Umbilical cord (tissue), 2 donors: ENCODE results near the gene UTRN. TPM values are rescaled to one million over a fixed set of nuclear protein-coding genes. Genes with fewer than 3 reads are reported as not detected.

Experiments
- DNase-seq: peaks from one replicate; pipeline ENCODE4 v3.0.0-alpha.2; 2015; ENCODE audit warnings: low spot score
- total RNA-seq: library from RNA; depleted of rRNA; stranded (reverse); fragments of >200 nt; gene quantifications from one replicate; pipeline ENCODE4 v1.2.3, GENCODE V29; 2014; ENCODE audit warnings: low replicate concordance; ENCODE audit not compliant: insufficient read depth

Gene UTRN
- total RNA-seq, 1 donor from 2014 or later = 220 TPM

DNA sequence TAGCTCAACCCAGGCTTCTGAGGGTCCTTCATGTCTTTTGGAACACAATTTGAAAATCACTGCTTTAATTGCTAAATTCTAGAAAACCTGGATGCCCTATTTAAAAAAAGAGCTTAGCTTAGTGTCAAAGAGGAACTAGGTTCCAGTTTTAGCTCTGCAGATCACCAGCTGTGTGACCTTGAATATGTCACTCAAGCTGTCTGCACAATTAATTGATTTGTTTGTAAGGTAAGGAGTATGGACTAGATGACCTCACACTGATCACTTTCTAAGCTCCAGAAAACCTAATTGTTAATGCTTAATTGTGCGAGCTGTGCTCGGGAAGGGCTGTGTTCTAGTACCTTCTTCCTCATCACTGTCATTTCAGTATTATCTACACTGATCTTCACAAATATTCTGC, 26.2 kb downstream of the UTRN start:
- DNase-seq = no peak

DNA sequence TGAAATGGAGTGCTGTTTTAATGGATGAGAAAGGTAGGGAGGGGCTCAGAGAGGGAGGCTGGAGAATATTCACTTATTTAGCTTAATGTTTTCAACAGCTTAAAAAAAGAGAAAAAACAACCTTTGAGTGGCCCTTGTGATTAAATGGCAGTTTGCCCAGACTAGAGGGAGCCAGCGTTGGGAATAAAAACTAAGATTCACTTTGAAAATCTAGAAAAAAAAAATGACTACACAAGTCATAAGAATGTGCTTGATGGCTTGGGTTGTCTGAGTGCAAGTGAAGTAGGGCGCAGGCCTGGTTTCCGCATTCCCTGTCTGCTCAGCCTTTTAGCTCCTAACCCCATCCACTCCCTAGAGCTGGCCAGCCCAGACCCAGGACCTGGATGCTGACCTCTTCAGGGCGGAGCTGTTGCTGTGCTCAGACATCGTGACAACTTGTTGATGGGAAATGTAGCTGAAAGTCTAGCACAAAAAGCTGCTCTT, 28.9 kb downstream of the UTRN start:
- peak; percentile 51 for DNase-seq

DNA sequence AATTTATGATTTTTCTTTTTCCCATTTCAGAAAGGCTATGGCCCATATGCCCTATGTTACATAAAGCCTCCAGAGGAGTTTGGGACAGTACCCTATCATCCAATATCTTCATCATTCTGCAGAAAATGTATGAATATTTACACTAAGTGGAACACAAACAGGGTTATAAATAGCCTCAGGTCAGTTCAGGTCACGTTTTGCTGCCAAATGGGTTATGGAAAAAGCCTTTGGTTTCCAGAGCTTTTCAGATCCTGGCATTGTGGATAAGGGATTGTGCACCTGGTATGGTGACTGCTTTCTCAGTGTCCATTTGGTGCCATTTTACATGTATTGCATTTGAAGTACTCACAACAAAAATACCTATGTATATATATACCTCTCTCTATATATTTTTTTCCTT, 29.4 kb downstream of the UTRN start:
- DNase-seq = no peak

DNA sequence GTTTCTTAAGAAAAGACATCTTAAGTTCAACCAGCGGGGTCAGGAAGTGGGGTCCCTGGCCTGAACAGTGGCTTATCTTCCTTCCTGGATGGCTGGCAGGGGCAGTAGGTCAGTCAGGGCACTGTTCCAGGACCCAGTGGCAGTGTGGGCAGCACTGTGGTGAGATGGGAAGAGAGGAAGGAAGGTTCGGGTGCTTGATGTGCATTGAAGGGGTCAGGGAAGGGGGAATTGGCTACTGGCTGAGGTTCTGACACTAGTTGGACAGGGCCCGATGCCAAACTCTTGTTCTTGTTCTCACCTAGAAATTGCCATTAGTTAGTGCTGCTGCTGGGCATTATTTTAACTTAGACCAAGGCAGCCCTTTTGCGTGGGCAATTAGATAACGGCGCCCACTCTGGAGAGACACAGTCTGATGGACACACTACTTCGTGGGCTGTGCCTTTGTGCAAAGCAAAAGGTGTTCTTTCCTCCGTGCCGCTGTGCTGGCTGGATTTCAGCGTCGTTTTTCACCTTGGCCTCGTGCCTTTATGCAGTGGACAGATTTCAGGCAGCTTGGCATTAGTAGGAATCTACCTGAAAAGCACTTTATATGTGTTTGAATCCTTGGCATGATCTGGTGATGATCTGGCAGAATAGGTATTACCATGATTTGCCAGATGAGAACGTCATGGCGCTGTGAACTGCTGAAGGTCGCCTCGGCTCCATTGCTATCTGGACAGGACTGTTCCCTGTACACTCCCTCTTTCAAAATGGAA, 30.3 kb downstream of the UTRN start:
- no peak for DNase-seq

DNA sequence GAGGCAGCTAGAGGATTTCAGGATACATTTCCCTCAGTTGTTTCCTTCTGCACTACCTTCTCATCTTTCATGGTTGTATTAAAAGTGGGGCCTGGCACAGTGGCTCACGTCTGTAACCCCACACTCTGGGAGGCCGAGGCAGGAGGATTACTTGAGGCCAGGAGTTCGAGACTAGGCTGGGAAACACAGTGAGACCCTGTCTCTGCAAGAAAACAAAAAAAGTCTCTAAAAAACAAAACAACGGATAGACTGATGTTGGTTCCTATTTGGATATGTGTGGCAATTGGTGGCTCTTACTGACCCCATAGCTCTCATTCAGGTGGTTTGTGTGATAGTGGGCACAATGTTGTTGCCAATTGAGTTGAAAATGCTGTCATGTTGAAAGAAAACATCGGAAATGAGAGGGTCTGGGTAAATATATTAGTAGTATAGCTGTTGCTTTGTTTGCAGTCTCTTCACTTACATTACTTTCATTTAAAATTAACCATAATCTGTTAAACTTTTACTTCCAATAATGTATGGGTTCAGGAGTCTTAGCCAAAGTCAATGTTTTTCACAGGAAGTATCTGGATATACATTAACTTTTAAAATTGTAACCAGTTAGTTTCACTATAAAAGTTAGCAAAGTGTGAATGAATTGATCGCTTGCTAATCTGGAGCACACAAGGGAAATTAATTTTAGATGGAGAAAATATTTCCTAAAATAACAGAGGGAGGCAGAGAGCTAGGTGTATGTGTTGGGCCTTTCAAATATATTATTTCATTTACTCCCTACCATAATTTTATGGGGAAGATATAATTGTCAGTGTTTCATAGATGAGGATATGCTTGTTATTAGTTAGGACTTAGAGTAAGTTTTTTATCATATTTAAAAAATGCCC, 31.1 kb downstream of the UTRN start:
- DNase-seq = no peak

DNA sequence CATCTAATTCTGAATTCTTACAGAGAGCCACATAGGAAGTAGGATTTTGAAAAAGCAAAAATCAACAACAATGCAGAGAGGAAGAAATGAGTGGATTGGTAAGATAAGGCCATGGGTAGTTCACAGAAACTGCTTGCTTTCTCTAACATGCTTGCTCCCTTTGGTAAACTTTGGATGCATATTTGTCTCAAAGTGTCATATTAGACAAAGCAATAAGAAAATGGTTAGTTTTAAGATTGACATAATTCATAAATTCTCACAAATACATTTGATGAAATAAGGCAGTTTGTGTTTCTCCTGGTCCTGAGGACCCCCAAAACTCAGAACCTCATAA, 31.7 kb downstream of the UTRN start:
- DNase-seq = no peak

DNA sequence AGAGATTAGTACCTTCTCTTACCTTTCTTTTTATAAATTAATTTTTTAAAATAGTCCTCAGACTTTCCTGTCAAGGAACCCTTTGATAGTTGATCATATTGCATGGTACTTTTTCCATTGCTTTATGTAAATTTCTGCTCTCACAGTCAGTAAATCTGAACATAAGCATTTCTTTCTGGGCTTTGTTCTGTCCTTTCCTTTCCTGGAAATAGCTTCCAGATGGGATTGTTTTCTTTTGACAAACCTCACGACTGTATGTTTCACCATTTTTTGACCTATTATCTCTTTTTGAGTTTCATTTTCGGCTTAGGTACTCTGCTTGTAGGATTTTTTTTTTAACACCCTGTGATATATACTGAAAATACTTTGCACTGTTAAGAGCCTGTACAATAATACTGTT, 32.6 kb downstream of the UTRN start:
- DNase-seq = no peak

DNA sequence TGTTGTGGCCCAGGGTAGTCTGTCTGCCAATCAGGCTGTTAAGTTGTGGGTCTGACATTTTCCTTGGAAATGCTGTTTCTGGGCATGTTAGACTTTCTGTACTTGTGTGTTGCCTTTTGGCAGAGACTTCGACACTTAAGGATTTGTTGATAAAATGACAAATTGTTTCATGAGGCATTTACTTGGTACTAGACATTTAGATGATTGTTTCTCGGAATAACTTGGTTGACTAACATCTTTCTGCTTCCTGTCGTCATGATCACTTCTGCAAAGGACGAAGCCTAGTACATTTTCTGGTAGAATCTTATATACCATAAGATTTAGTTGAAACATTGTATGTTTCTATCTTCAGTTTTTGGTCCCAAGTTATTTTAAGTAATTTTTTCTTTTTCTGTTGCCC, 34.1 kb downstream of the UTRN start:
- no peak for DNase-seq

DNA sequence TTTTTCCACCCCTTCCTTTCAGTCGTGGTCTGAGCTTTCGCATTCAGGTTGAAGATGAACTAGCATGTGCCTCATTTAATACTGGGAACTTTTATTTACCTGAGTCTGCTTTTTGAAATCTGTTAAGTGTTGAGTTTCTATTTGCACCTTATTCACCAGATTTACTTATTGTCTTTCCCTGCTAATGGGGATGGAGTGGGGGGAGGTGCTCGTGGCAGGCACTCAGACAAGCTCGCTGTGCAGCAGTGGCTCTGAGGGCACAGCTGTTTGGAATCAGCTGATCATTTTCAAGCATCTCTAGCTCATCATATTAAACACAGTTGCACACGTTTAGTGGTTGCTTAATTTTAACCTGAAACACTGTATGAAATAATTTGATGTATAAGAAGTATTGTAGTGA, 35.6 kb downstream of the UTRN start:
- no peak for DNase-seq

DNA sequence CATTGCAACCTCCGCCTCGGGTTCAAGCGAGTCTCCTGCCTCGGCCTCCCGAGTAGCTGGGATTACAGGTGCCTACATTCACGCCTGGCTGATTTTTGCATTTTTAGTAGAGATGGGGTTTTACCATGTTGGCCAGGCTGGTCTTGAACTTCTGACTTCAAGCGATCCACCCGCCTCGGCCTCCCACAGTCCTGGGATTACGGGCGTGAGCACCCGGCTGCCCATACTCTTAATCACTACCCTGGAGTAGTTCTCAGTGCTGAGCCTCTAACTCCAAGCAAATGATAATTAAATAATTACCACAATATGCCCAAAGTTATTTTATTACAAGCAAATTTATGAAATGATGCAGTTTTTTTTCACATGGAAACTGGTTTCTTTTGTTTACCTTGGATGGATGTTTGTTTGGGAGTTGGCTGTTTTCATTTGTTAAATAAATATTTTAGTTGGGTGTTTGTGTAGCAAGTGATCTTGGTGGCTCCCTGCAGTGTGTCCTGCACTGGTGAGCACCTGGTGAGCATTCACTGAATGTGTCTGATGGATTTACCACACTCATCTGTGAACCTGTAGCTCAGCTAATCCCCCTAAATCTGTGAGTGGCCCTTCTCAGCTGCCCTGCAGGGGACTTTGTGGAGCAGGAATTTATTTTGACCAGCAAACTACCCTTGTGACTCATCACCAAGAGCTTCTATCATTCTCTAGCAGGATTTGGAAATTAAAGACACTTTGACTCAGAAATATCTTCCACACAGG, 36.9 kb downstream of the UTRN start:
- no peak for DNase-seq

DNA sequence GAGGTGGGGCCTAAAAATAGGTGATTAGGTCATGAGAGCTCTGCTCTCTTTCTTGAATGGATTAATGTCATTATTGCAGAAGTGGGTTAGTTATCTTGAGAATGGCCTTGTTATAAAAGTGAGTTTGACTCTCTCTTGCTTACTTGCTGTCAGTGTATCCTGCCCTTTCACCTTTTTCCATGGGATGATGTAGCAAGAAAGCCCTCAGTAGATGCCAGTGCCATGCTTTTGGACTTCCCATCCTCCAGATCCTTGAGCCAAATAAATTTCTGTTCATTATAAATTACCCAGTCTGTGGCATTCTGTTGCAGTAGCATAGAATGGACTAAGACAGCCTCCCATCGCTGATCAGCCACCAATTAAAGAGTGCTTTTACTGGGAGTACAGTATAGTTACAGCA, 40.1 kb downstream of the UTRN start:
- DNase-seq = no peak

DNA sequence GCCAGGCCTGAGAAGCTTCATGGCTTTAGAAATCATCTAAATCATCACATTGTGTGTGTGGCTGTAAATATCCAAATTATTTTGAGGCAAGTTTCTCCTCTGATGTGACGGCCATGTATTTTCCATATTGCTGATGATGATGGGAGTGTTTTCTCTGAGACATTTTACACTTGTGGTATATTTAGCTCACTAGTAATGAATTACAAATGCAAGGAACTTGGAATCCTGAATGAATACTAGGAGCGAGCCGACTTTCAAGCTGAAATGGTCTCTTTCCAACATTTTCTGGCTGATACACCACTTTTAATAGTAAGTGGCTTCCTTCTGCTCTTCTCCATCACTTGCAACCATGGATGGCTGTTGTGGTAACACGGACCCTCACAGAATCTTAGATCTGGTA, 41.3 kb downstream of the UTRN start:
- no peak for DNase-seq

DNA sequence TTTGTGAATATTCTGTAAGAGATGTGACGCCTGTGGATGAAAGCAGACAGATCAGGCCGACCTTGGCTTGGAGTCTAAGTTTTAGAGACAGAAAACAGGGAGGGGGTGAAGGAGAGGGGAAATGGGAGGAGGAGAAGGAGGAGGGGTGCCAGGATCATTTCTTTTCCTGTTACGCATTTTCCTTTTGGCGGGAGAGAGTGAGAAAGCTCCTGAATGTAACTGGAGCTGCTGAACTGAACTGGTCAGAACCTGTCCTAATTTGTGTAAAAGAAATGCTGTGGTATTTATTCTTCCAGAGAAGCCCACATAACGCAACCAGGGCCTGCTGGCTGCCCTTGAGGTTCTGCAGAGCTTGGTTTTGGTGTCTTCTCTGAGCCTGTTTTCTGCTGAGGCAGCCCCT, 41.9 kb downstream of the UTRN start:
- DNase-seq = peak; percentile 68

DNA sequence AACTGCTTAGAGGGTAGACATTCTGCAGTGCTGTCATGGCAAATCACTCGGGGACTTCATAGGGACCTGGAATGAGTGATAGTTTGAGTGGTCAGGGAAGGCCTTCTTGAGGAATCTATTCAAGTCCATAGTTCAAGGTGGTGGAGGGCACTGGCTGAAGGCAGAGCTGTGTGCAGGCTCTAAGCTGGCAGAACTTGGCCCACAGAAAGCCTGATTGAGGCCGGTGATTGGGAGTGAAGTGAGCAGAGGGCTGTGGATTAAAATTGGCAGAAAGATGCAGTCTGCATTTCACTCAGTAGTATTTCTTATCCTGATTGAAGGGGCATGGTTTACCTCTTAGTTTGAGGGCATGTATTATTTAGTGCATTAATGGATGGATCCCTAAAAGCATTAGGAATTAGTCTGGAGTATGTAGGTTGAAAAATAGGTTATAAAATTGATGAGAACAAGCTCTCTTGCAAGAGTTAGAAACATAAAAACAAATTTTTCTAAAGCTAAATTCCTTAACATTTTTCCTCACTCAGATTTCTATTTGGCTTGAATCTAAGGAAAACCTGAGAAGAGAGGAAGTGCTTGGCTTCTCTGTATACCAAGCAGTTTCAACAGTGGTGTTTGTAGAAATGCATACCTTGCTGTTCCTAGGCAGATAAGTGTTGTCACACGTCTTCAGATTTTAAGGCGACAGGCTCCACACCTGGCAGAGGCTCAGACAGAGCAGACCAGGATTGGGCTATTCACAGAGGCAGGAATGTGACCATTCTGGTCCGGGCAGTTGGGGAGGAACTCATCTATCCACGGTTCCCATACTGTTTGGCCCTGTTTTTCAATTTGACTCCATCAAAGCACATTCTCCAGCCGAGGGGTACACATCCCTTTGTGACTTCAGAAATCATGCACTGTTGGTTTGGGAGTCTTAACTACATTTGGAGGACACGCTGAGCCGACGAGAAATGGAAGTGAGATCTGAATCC, 45.2 kb downstream of the UTRN start:
- peak; percentile 81 for DNase-seq

DNA sequence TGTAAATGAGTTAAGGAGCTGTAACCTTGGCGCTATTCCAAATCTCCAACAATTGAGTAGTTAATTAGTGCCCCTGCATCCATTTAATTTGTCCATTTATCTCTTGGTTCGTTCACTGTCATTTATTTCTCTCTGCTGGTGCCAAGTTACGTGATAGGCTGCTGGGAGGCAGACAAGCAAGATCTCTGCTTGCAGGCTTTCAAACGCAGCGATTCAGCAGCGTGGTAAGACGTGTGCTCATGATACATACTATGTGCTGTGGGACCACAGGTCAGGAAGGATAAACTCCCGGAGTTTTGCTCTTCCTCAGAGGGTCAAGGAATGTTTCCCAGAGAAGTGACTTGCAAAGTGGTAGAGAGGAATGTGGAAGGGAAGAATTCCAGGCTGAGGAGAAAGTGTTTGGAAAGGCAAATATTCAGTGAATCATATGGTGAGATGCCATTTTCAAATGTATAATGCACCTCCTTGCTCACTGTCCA, 46.4 kb downstream of the UTRN start:
- DNase-seq = no peak

DNA sequence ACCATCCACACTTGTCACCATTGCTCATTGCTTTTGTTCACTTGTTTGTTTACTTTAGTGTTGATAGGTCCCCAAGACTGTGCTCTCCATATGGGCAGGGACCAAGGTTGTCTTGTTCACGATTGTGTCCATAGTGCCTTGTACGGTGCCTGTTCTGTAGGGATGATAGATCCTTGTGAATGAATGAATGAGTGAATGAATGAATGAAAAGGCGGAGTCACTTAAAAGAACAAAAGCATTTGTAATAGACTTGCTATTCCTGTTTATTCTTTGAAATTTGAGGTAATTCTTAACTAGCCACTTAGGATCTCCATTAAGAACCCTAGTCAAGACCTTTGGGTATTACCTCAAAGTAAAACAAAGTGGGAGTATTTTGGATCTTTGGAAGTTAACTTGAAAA, 47.0 kb downstream of the UTRN start:
- DNase-seq = no peak

DNA sequence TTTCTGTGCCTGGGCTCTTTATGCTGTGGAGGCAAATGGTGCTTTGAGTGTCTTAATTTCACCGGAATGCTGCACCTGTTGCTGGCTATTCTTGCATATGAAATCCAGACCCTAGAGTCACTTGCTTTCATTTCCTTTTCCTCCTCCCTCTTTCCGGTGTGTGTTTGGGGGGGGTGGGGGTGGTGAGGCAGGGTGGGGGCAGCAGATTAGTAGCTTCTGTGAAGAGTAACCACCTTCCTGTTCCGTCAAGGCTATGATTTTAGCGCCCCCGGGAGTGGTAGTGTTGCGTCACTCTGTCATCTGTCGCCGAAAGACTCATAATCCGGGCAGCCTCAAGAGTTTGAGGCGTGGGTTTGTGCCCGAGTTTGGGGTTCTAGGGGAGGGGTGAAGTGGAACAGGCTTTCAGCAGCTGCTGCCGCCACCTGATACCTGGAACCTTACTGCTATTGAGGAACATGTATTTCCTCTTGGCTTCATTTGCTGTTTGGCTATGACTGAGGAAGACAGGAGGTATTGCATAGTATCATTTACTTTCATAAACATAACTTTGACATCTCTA, 49.1 kb downstream of the UTRN start:
- DNase-seq = no peak
